GM12875 (cell line): ENCODE data around the gene TMEM154.

Source experiments
- H3K4me3 ChIP-seq: one replicate; pipeline ENCODE4 v1.5.1; 2011; ENCODE audit warnings: low read depth, low read length, control low read depth
- CTCF ChIP-seq: IDR thresholded peaks from 2 replicates; pipeline ENCODE4 v1.5.1; 2011; ENCODE audit warnings: low read depth, mild to moderate bottlenecking, control low read depth, inconsistent platforms, low read length, moderate library complexity, borderline replicate concordance; ENCODE audit not compliant: insufficient read depth

TMEM154 gene

DNA sequence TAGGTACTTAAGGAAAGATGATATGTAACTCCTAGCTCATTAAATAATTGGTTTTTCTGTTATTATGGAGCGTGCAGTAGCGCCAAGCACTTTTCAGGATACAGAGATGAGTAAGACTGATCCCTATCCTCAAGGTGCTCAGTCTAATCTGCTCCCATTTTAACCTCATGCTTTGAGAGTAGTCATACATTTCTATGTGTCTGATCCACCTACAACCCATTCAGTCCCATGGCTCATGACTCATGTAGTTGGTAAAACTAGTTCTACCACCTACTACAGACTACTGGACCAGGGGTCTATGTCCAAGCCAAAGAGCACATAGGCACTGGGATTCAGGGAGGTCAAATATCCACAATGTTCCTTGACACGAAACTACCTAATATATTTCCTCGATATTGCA, 60.8 kb downstream of the TMEM154 start:
- H3K4me3 ChIP-seq, result no peak overlapping the region
- TF ChIP-seq CTCF, result no peak

DNA sequence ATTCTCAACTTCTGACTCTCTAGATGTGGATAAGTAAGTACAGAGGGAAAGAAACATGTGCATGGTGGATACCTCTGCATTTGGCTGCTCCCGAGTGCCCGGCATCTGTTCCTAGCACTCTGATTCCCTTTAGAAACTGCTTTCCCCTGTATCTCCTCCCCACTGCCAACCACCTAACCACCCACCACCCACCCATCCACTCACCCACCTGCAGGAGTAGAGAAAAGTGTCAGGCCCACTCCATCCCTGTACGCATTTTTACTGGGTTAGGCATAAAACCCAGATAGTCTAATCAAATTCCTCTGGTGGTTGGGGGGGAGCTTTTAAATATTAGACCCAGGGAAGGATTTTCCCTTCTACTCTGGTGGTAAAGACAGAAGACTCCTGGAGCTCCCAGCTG, 63.0 kb downstream of the TMEM154 start:
- no peak for TF ChIP-seq CTCF
- H3K4me3 ChIP-seq, result no peak overlapping the region

GRCh38 chr4:152613841-152614721, 65.7 kb downstream of the TMEM154 start:
- TF ChIP-seq CTCF, result no peak
- no peak overlapping the region for H3K4me3 ChIP-seq

DNA sequence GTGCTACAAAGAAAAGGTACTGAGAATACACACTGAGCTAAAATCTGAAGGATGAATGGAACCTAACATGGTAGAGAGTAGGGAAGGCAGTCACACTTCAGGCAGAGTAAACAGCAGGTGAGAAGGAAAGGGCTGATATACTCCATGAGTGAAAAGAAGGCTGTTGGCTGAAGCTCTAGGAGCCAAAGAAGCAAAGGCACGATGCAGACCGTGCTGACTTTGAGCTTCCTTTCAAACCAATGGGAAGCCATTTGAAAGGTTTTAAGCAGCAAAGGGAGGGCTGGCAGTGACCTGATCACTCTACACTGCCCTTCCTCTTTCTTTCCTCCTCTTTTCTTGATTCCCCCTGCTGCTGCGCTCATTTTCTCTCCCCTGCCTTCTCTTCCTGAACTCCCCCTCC, 66.4 kb downstream of the TMEM154 start:
- no peak for TF ChIP-seq CTCF
- no peak overlapping the region for H3K4me3 ChIP-seq

DNA sequence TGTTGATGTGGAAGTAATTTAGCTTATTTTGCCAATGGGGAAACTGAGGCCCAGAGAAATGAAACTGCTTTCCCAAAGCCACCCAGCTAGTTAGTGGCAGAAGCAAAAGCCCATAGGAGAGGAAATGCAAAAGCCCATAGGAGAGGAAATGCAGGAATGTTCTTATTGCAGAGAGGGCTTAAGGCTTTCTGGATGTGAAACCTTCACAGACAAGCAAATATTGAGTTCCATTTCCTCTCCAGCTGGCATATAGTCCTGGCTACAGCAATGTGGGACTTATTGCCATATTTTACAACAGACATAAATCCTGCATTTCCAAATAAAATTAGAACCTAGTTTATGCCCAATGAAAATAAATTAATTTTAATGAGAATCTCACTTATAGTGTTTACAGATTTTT, 69.7 kb downstream of the TMEM154 start:
- no peak for TF ChIP-seq CTCF
- no peak overlapping the region for H3K4me3 ChIP-seq

DNA sequence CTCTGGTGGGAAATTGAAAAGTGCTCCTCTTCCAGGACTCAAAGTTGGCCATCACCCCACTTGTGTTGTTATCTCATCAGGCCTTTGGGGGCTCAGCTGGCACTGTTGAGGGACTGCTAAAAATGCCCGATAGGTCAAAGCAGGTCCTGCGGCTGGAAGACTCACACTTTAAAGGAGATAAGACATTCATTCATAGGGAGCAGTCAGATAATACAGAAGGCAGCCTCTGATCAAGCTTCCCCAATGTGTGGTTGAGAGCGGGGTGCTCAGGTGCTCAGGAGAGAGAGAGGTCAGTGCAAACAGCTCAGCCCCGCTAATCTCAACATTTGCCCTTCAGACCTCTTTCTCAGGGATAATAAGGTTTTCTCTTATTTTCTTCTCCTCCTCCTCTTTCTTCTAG, 70.3 kb downstream of the TMEM154 start:
- no peak for TF ChIP-seq CTCF
- H3K4me3 ChIP-seq, result no peak overlapping the region

GRCh38 chr4:152607178-152607577, 72.6 kb downstream of the TMEM154 start:
- TF ChIP-seq CTCF, result no peak
- no peak overlapping the region for H3K4me3 ChIP-seq
